Activated B cell treated with CpG ODN at 0.5 μM for 24 hours (primary cell): ENCODE measurements around the gene TBCA. TPM values are rescaled to one million over a fixed set of nuclear protein-coding genes. Genes with fewer than 3 reads are reported as not detected.
"Not testable (repeated sequence)": the region's sequence is repeated elsewhere in the genome, so short reads cannot be mapped to it uniquely, and the experiment has no call there.

Experiments
- ATAC-seq: fragments of 200-7000 bp; cut with Tn5 transposase; one replicate; pipeline ENCODE4 v1.10.0; 2021; ENCODE audit warnings: low read depth, mild to moderate bottlenecking, moderate library complexity
- CTCF ChIA-PET: fragments of 350-600 bp; sonication (Branson Sonifier 250); formaldehyde crosslinking; loops from one replicate; lab custom pipeline; 2021; ENCODE audit warnings: antibody characterized with exemption; lab: Charles Lee
- POLR2A ChIA-PET: fragments of 350-600 bp; sonication (Branson Sonifier 250); formaldehyde crosslinking; loops from one replicate; lab custom pipeline; 2021; ENCODE audit warnings: antibody characterized with exemption; lab: Charles Lee
- DNase-seq: peaks from one replicate; pipeline ENCODE4 v3.0.0; 2022
- H3K27ac Mint-ChIP-seq: one replicate; pipeline ENCODE4 v1.8.0; 2020; ENCODE audit warnings: mixed read lengths
- H3K27me3 Mint-ChIP-seq: one replicate; pipeline ENCODE4 v1.8.0; 2021; ENCODE audit warnings: mixed read lengths
- H3K36me3 Mint-ChIP-seq: one replicate; pipeline ENCODE4 v1.8.0; 2021; ENCODE audit warnings: low read depth, mixed read lengths
- H3K4me1 Mint-ChIP-seq: one replicate; pipeline ENCODE4 v1.8.0; 2021; ENCODE audit warnings: mixed read lengths
- H3K4me3 Mint-ChIP-seq: one replicate; pipeline ENCODE4 v1.8.0; 2020; ENCODE audit warnings: mild to moderate bottlenecking, mixed read lengths
- H3K9me3 Mint-ChIP-seq: one replicate; pipeline ENCODE4 v1.8.0; 2020; ENCODE audit warnings: mixed read lengths
- CTCF ChIP-seq: fragments of 200-600 bp; IDR thresholded peaks from one replicate; pipeline ENCODE4 v1.8.0; 2022; ENCODE audit warnings: antibody characterized with exemption, mild to moderate bottlenecking
- intact Hi-C: fragments of 100-400 bp; cut with micrococcal nuclease; formaldehyde crosslinking; loops from one replicate; pipeline ENCODE4 v1.15.1; 2024
- total RNA-seq: library from RNA; stranded (reverse); gene quantifications from 2 replicates; pipeline ENCODE4 v1.2.3, GENCODE V29; 2022

Gene TBCA
- total RNA-seq, 1 donor from 2014 or later: 113 TPM

GRCh38 chr5:77751328-77752023 lies 24.7 kb downstream of the TBCA start:
- Mint-ChIP-seq H3K27me3 (no peaks in the 10 kb centered on the region), H3K36me3 (peaks cover 6% of the 10 kb centered on the region), H3K4me3 (no peak overlapping the region), H3K9me3 (no peaks in the 10 kb centered on the region), H3K27ac (no peak overlapping the region), H3K4me1 (peaks cover 15% of the 10 kb centered on the region)
- CTCF ChIA-PET: no interaction called here
- intact Hi-C loops: no loop called here
- POLR2A ChIA-PET: no interaction called here
- no peak for TF ChIP-seq CTCF
- ATAC-seq: no peak
- DNase-seq: no peak

GRCh38 chr5:77750928-77751327 lies 25.2 kb downstream of the TBCA start:
- intact Hi-C loops: not testable (repeated sequence)

GRCh38 chr5:77748160-77748559 lies 28.0 kb downstream of the TBCA start:
- Mint-ChIP-seq H3K4me1 (peaks cover 11% of the 10 kb centered on the region), H3K9me3 (no peaks in the 10 kb centered on the region), H3K27ac (no peak overlapping the region), H3K27me3 (no peaks in the 10 kb centered on the region), H3K36me3 (peaks cover 12% of the 10 kb centered on the region), H3K4me3 (no peak overlapping the region)
- ChIA-PET CTCF (no interaction called here), POLR2A (no interaction called here)
- intact Hi-C loops: no loop called here
- DNase-seq (no peak), ATAC-seq (no peak)
- no peak for TF ChIP-seq CTCF

More at GRCh38 chr5:77750928-77751327, 25.2 kb downstream of the TBCA start:
- ATAC-seq, H3K27me3 Mint-ChIP-seq, CTCF ChIA-PET, H3K27ac Mint-ChIP-seq, H3K36me3 Mint-ChIP-seq, H3K9me3 Mint-ChIP-seq, POLR2A ChIA-PET, DNase-seq, H3K4me3 Mint-ChIP-seq: not testable (repeated sequence)
- H3K4me1 Mint-ChIP-seq: peaks cover 10% of the 10 kb centered on the region

DNA sequence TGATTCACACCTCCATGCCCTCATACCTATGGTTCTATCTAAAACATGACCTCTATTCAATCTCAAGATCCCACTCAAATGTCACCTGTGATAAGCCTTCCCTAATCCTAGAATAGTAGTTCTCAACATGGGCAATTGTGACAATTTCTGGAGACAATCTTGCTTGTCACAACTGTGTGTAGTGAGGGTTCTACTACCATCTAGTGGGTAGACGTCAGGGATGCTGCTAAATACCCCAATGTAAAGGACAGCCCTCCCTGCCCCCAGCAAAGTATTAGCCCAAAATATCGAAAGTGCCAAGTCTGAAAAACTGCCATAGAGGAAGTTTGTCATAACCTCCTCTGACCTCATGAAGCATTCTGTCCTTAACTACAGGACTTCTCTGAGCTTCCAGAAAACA lies 32.0 kb downstream of the TBCA start:
- ChIA-PET POLR2A (no interaction called here), CTCF (no interaction called here)
- no peak for ATAC-seq
- TF ChIP-seq CTCF: no peak
- Mint-ChIP-seq H3K9me3 (no peaks in the 10 kb centered on the region), H3K4me1 (peaks cover 9% of the 10 kb centered on the region), H3K27ac (no peak overlapping the region), H3K36me3 (peaks cover 9% of the 10 kb centered on the region), H3K27me3 (no peaks in the 10 kb centered on the region), H3K4me3 (no peak overlapping the region)
- intact Hi-C loops: no loop called here
- no peak for DNase-seq

DNA sequence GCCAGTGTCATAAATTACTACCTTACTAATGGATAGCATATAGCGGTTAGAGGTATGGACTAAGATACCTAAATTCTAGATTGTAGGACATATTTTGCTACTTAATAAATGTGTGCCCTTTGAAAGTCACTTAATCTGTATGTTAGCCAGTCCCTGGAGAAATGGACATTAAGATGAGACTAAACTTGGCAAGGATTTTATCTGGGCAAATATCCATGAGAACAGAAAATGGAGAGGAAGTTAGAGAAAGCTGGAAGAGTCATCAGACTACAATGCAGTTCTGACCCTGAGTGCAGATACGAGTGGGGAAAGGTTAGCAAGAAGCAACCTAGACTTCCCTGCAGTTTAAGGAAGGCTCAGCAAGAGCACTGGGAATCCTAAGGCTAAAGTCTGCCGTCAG lies 33.0 kb downstream of the TBCA start:
- Mint-ChIP-seq H3K27ac (no peak overlapping the region), H3K4me3 (no peak overlapping the region), H3K36me3 (peaks cover 7% of the 10 kb centered on the region), H3K9me3 (no peaks in the 10 kb centered on the region), H3K4me1 (peaks cover 7% of the 10 kb centered on the region), H3K27me3 (no peaks in the 10 kb centered on the region)
- ChIA-PET POLR2A (no interaction called here), CTCF (no interaction called here)
- ATAC-seq (no peak), DNase-seq (no peak)
- intact Hi-C loops: no loop called here
- no peak for TF ChIP-seq CTCF

DNA sequence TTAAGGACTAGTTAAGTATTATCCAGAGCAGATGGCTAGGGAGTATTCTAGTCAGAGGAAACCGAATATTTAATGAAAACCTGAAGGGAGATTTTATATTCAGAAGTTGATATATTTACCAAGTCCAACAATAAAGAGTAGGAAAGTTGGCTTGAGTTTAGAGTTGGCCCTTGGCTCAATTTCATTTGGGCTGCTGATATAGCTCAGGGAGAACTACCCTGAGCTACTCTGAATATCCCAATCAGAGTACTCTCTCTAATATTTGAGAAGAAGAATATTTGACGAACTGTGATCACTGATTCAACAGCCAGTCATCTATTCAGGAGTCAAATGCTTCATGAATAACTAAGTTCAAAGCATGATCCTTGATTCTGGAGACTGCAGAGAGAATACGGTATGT lies 34.5 kb downstream of the TBCA start:
- intact Hi-C loops: no loop called here
- Mint-ChIP-seq H3K4me3 (no peak overlapping the region), H3K4me1 (peaks cover 8% of the 10 kb centered on the region), H3K27me3 (no peaks in the 10 kb centered on the region), H3K27ac (no peak overlapping the region), H3K9me3 (no peaks in the 10 kb centered on the region), H3K36me3 (peaks cover 9% of the 10 kb centered on the region)
- TF ChIP-seq CTCF: no peak
- ATAC-seq (no peak), DNase-seq (no peak)
- ChIA-PET POLR2A (no interaction called here), CTCF (no interaction called here)
